ENCODE data around the gene VOPP1. TPM values are rescaled to one million over a fixed set of nuclear protein-coding genes. Genes with fewer than 3 reads are reported as not detected.

VOPP1 gene
- total RNA-seq, 2 donors from 2014 or later = 88.9 to 131 TPM

GRCh38 chr7:55481155-55481554 lies 91.1 kb downstream of the VOPP1 start:
- TF ChIP-seq CTCF (IDR thresholded peaks at IDR 0.05) = no peak
- DNase-seq (ENCODE audit: low spot score) = no peak
- H3K4me3 ChIP-seq = no peak overlapping the region

GRCh38 chr7:55478700-55479099 lies 93.6 kb downstream of the VOPP1 start:
- Histone ChIP-seq H3K27ac (no peak overlapping the region), H3K27me3 (replicated peaks; ENCODE audit: insufficient read depth) (no peaks in the 10 kb centered on the region), H3K4me1 (ENCODE audit: control insufficient read depth in 1 of 2, low read depth in 2 of 2) (no peaks in the 10 kb centered on the region), H3K36me3 (peaks cover 4% of the 10 kb centered on the region), H3K4me3 (no peak overlapping the region), H3K9me3 (no peaks in the 10 kb centered on the region)
- ATAC-seq (ENCODE audit: insufficient number of reproducible peaks, low FRiP score, low read depth) (no peak), DNase-seq (ENCODE audit: low spot score) (no peak)
- no peak for TF ChIP-seq CTCF (IDR thresholded peaks at IDR 0.05)

More at GRCh38 chr7:55481155-55481554, 91.1 kb downstream of the VOPP1 start:
- H3K36me3 ChIP-seq = peaks cover 4% of the 10 kb centered on the region
- H3K9me3 ChIP-seq = no peaks in the 10 kb centered on the region
- H3K4me1 ChIP-seq (ENCODE audit: control insufficient read depth in 1 of 2, low read depth in 2 of 2) = no peaks in the 10 kb centered on the region
- no peak for ATAC-seq (ENCODE audit: insufficient number of reproducible peaks, low FRiP score, low read depth)
- no peaks in the 10 kb centered on the region for H3K27me3 ChIP-seq (replicated peaks; ENCODE audit: insufficient read depth)
- H3K27ac ChIP-seq = no peak overlapping the region

GRCh38 chr7:55477781-55478374 lies 94.4 kb downstream of the VOPP1 start:
- no peak for DNase-seq (ENCODE audit: low spot score)
- no peaks in the 10 kb centered on the region for H3K4me1 ChIP-seq (ENCODE audit: control insufficient read depth in 1 of 2, low read depth in 2 of 2)
- H3K27me3 ChIP-seq (replicated peaks; ENCODE audit: insufficient read depth) = no peaks in the 10 kb centered on the region
- no peak for ATAC-seq (ENCODE audit: insufficient number of reproducible peaks, low FRiP score, low read depth)
- no peak overlapping the region for H3K4me3 ChIP-seq
- no peaks in the 10 kb centered on the region for H3K9me3 ChIP-seq
- no peak overlapping the region for H3K27ac ChIP-seq
- peaks cover 8% of the 10 kb centered on the region for H3K36me3 ChIP-seq
- no peak for TF ChIP-seq CTCF (IDR thresholded peaks at IDR 0.05)

- DNase-seq (ENCODE audit: low spot score) (no peak), ATAC-seq (ENCODE audit: insufficient number of reproducible peaks, low FRiP score, low read depth) (no peak)
- H3K9me3 ChIP-seq = no peaks in the 10 kb centered on the region
Observed at GRCh38 chr7:55476852-55477780, 95.2 kb downstream of the VOPP1 start.

More at GRCh38 chr7:55476852-55477780, 95.2 kb downstream of the VOPP1 start:
- TF ChIP-seq CTCF (IDR thresholded peaks at IDR 0.05) = no peak
- H3K36me3 ChIP-seq = peaks cover 8% of the 10 kb centered on the region
- H3K4me3 ChIP-seq = no peak overlapping the region
- H3K27me3 ChIP-seq (replicated peaks; ENCODE audit: insufficient read depth) = no peaks in the 10 kb centered on the region
- H3K27ac ChIP-seq = no peak overlapping the region
- H3K4me1 ChIP-seq (ENCODE audit: control insufficient read depth in 1 of 2, low read depth in 2 of 2) = no peaks in the 10 kb centered on the region
